Cardiac septum (tissue), 1 donor: ENCODE results near the gene NIT2. TPM values are rescaled to one million over a fixed set of nuclear protein-coding genes. Genes with fewer than 3 reads are reported as not detected.

Source experiments
- total RNA-seq: library from RNA; stranded (reverse); fragmentation: NEBNext Ultra II Directional; extraction: Animal tissue kit (Norgen Biotek cat#: 25700); gene quantifications from one replicate; pipeline ENCODE4 v1.2.1, GENCODE V29; 2021
- donor health status: DM: no; HTN: no; CAD: no.

Gene NIT2
- total RNA-seq, 1 donor from 2014 or later, result 41.0 TPM

Other genes with a start within 250 kb of the NIT2 start
- 120 TPM for gene FILIP1L, start 220.3 kb upstream of the NIT2 start, total RNA-seq
- 35.1 TPM for gene TBC1D23, start 73.8 kb upstream of the NIT2 start, total RNA-seq
- gene TOMM70, start 66.3 kb downstream of the NIT2 start, total RNA-seq, result 54.0 TPM
- gene LNP1, start 66.8 kb downstream of the NIT2 start, total RNA-seq, result 4.6 TPM
- 4.8 TPM for gene TMEM45A, start 157.9 kb downstream of the NIT2 start, total RNA-seq